Adrenal gland (tissue), 12 donors: Measurements from ENCODE around the gene NLK. TPM values are rescaled to one million over a fixed set of nuclear protein-coding genes. Genes with fewer than 3 reads are reported as not detected.

ENCODE experiments used
- DNase-seq, 7 donors: peaks; one replicate each; pipeline ENCODE4 v3.0.0-alpha.2; 2019 to 2020
- H3K27ac ChIP-seq, 5 donors: fragments of 200-600 bp; sonication (generic) in 4 of 5; 1 replicate in 3 of 5; 2 replicates in 2 of 5; pipeline versions ENCODE4 v1.5.1 to v1.8.0; 2016 to 2020; ENCODE audit warnings: mild to moderate bottlenecking in 1 of 5
- H3K27me3 ChIP-seq: fragments of 200-600 bp; 2 replicates; pipeline ENCODE4 v1.8.0; 2021
- H3K36me3 ChIP-seq, 2 donors: fragments of 200-600 bp; replicated peaks in 1 of 2; 1 replicate in 1 of 2; 2 replicates in 1 of 2; pipeline versions ENCODE4 v1.5.1 to v1.8.0; 2018 to 2022
- H3K4me1 ChIP-seq, 2 donors: fragments of 200-600 bp; replicated peaks in 1 of 2; 1 replicate in 1 of 2; 2 replicates in 1 of 2; pipeline versions ENCODE4 v1.5.1 to v1.8.0; 2018 to 2021
- H3K4me3 ChIP-seq, 4 donors: fragments of 200-600 bp; sonication (generic) in 3 of 4; one replicate each; pipeline ENCODE4 v1.5.1; 2016 to 2018
- H3K9me3 ChIP-seq, 3 donors: fragments of 200-600 bp; sonication (generic) in 1 of 3; replicated peaks in 1 of 3; 1 replicate in 2 of 3; 2 replicates in 1 of 3; pipeline versions ENCODE4 v1.5.1 to v1.8.0; 2016 to 2021
- CTCF ChIP-seq, 6 experiments: fragments of 450-650 bp in 4 of 6; fragments of 200-600 bp in 2 of 6; sonication (generic) in 1 of 6; IDR thresholded peaks; 1 replicate in 5 of 6; 2 replicates in 1 of 6; pipeline versions ENCODE4 v1.5.1 to v1.8.0; 2016 to 2021; ENCODE audit warnings: antibody characterized with exemption in 6 of 6, mild to moderate bottlenecking in 2 of 6, moderate library complexity in 1 of 6
- POLR2A ChIP-seq, 2 donors: fragments of 450-650 bp; IDR thresholded peaks; one replicate each; pipeline ENCODE4 v1.6.1; 2017; ENCODE audit warnings: antibody characterized with exemption in 2 of 2, mild to moderate bottlenecking in 2 of 2, moderate library complexity in 1 of 2
- WGBS, 4 donors: extraction: QIAGEN DNeasy Blood & Tissue Kit in 2 of 4; methylation state at CpG; one replicate each; pipeline versions ENCODE4 v1.1.5 to v1.1.7; 2013 to 2017; 5-methylcytosine and 5-hydroxymethylcytosine counted together
- intact Hi-C, 2 donors: fragments of 100-400 bp; cut with DNase I; formaldehyde crosslinking; loops; one replicate each; pipeline versions ENCODE4 v1.14.1 to v1.15.0; 2022 to 2023
- polyA plus RNA-seq, 3 donors: library from polyadenylated mRNA; stranded (reverse); fragments of 200-250 nt in 2 of 3; fragments of 350-450 nt in 1 of 3; fragmentation: Illumina TruSeq in 1 of 3; extraction: RNeasy Lipid Tissue Mini Kit (QIAGEN cat#74804) in 1 of 3; gene quantifications; one replicate each; pipeline ENCODE4 v1.2.3, GENCODE V29; 2013 to 2014
- total RNA-seq, 9 donors: library from RNA; depleted of rRNA in 4 of 9; stranded (reverse); fragments of >200 nt in 4 of 9; fragments of 120-200 nt in 1 of 9; fragmentation: NEBNext Ultra II Directional in 1 of 9; extraction: Animal tissue kit (Norgen Biotek cat#: 25700) in 1 of 9; gene quantifications; one replicate each; pipeline versions ENCODE4 v1.1.0 to v1.2.4, GENCODE V29; 2013 to 2023
- donor health status: healthy with polysubstance abuse.
- donor health status: Bipolar disorder and iron deficiency.
- donor health status: DM: yes; HTN: yes; CAD: no.
- donor health status: DM: no; HTN: no; CAD: no.
- donor health status: DM: no; HTN: no; CAD: no.
- donor health status: DM: yes; HTN: yes; CAD: no.

Gene NLK
- total and polyA plus RNA-seq, 12 donors = 34.7 to 86.1 (median 56.4) TPM

- no peak overlapping the region for H3K4me3 ChIP-seq
- 90 to 96% (median 93%) methylated on average over 2 of the region's 2 CpGs for WGBS, 4 donors
- intact Hi-C loops = no loop called here
- H3K27me3 ChIP-seq = no peaks in the 10 kb centered on the region
- H3K9me3 ChIP-seq = no peaks in the 10 kb centered on the region
- no peaks in the 10 kb centered on the region for H3K36me3 ChIP-seq
- H3K4me1 ChIP-seq = peaks cover 10 to 17% of the 10 kb centered on the region in 2 donors
- H3K27ac ChIP-seq = no peak overlapping the region
- DNase-seq = no peak
- no peak for TF ChIP-seq POLR2A (IDR thresholded peaks at IDR 0.05)
- TF ChIP-seq CTCF (IDR thresholded peaks at IDR 0.05) = no peak
Observed at GRCh38 chr17:28177351-28177750, 134.9 kb downstream of the NLK start.

- no peak overlapping the region for H3K27ac ChIP-seq
- no peaks in the 10 kb centered on the region for H3K27me3 ChIP-seq
- TF ChIP-seq CTCF (IDR thresholded peaks at IDR 0.05) = no peak
- no peak for TF ChIP-seq POLR2A (IDR thresholded peaks at IDR 0.05)
- 81 to 97% (median 92%) methylated on average over 3 of the region's 3 CpGs for WGBS, 4 donors
- H3K4me3 ChIP-seq = no peak overlapping the region
- intact Hi-C loops = no loop called here
- no peak for DNase-seq
- peaks cover 0 to 9% of the 10 kb centered on the region in 2 donors for H3K4me1 ChIP-seq
- no peaks in the 10 kb centered on the region for H3K9me3 ChIP-seq
- no peaks in the 10 kb centered on the region for H3K36me3 ChIP-seq
Observed at GRCh38 chr17:28178800-28179199, 136.3 kb downstream of the NLK start.

DNA sequence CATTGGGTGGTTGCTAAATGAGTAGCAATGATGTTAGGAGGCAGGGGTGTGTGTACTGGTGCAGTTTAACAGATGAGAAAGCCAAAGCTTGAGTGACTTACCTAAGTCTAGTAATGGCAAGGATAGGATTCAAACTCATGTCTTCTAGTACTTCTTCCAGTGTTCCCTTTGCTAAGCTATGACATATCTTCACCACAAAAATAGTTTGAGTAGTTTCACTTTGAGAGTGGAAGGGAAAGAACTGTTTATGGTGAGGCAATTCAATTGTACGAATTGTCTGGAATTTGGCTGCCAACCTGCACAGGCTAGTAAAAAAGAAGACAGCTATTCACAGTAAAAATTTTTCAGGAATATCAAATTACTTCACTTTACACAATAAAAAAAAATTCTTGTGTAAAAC lies 138.0 kb downstream of the NLK start:
- intact Hi-C loops = no loop called here
- Histone ChIP-seq H3K9me3 (no peaks in the 10 kb centered on the region), H3K27ac (no peak overlapping the region), H3K4me3 (no peak overlapping the region), H3K27me3 (no peaks in the 10 kb centered on the region), H3K36me3 (peaks cover 0 to 2% of the 10 kb centered on the region in 2 donors), H3K4me1 (peaks cover 0 to 9% of the 10 kb centered on the region in 2 donors)
- WGBS, 4 donors = 60 to 79% (median 72%) methylated on average over 1 of the region's 1 CpG
- no peak for DNase-seq
- no peak for TF ChIP-seq POLR2A (IDR thresholded peaks at IDR 0.05)
- no peak for TF ChIP-seq CTCF (IDR thresholded peaks at IDR 0.05)

DNA sequence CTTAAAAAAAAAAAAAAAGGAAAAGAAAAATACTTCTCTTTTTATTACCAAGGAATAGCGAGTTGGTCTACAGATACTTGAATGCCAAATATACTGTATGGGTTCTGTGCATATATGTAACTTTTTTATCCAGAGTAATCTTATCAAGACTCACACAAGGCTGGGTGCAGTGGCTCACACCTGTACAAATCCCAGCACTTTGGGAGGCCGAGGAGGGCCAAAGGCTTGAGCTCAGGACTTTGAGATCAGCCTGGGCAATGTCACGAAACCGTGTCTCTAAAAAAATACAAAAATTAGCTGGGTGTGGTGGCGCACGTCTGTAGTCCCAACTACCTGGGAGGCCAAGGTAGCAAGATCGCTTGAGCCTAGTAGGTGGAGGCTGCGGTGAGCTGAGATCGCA lies 139.1 kb downstream of the NLK start:
- Histone ChIP-seq H3K27me3 (no peaks in the 10 kb centered on the region), H3K9me3 (no peaks in the 10 kb centered on the region), H3K36me3 (peaks cover 0 to 11% of the 10 kb centered on the region in 2 donors), H3K27ac (no peak overlapping the region), H3K4me1 (peaks cover 0 to 9% of the 10 kb centered on the region in 2 donors), H3K4me3 (no peak overlapping the region)
- intact Hi-C loops = no loop called here
- DNase-seq = no peak
- TF ChIP-seq POLR2A (IDR thresholded peaks at IDR 0.05) (no peak), CTCF (IDR thresholded peaks at IDR 0.05) (no peak)
- WGBS, 4 donors = 88 to 97% (median 96%) methylated on average over 8 to 9 of the region's 9 CpGs
